Measurements from ENCODE around the gene CREB5. TPM values are rescaled to one million over a fixed set of nuclear protein-coding genes. Genes with fewer than 3 reads are reported as not detected.

The CREB5 gene
- total RNA-seq, 1 donor from 2014 or later: 0.80 TPM

GRCh38 chr7:28675429-28675828 lies 263.1 kb downstream of the CREB5 start:
- POLR2A ChIA-PET: no interaction called here
- Mint-ChIP-seq H3K27ac (no peak overlapping the region), H3K27me3 (no peaks in the 10 kb centered on the region), H3K9me3 (no peaks in the 10 kb centered on the region), H3K4me3 (no peak overlapping the region), H3K4me1 (no peaks in the 10 kb centered on the region), H3K36me3 (ENCODE audit: low read depth) (no peaks in the 10 kb centered on the region)
- CTCF ChIA-PET: no interaction called here
- no peak for DNase-seq
- TF ChIP-seq CTCF (IDR thresholded peaks at IDR 0.05): no peak
- intact Hi-C loops (cut with micrococcal nuclease): no loop called here
- no peak for ATAC-seq (ENCODE audit: low read depth)

GRCh38 chr7:28677668-28678067 lies 265.4 kb downstream of the CREB5 start:
- POLR2A ChIA-PET: no interaction called here
- Mint-ChIP-seq H3K36me3 (ENCODE audit: low read depth) (no peaks in the 10 kb centered on the region), H3K27ac (no peak overlapping the region), H3K27me3 (no peaks in the 10 kb centered on the region), H3K4me1 (no peaks in the 10 kb centered on the region), H3K4me3 (no peak overlapping the region), H3K9me3 (no peaks in the 10 kb centered on the region)
- DNase-seq: no peak
- intact Hi-C loops (cut with micrococcal nuclease): no loop called here
- TF ChIP-seq CTCF (IDR thresholded peaks at IDR 0.05): no peak
- ATAC-seq (ENCODE audit: low read depth): no peak
- CTCF ChIA-PET: no interaction called here

DNA sequence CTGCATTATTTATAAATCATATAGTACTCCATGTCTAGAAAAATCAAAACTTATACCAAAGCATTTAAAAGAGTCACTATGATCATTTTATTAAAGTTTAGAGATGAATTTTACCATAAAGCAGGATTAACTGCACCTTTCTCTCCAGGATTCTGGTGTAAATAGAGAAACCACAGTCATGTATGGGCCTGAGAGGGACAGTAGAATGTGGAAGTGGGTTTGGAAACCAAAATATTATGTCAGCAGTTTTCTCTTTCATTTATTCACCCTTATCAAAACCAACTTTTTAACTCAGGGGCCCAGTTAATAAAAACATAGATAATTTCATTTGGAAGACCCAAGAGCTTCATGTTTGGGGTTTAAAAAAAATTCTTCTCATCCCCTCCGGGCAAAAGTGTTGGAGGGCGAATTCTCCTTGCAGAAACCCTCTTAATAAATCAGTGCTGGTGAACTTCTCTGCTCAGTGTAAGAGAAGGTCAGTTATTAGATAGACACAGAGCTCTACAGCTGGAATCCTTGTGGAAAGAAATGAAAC lies 266.2 kb downstream of the CREB5 start:
- Mint-ChIP-seq H3K27ac (no peak overlapping the region), H3K9me3 (no peaks in the 10 kb centered on the region), H3K36me3 (ENCODE audit: low read depth) (no peaks in the 10 kb centered on the region), H3K4me1 (peaks cover 3% of the 10 kb centered on the region), H3K4me3 (no peak overlapping the region), H3K27me3 (no peaks in the 10 kb centered on the region)
- ChIA-PET POLR2A (no interaction called here), CTCF (no interaction called here)
- TF ChIP-seq CTCF (IDR thresholded peaks at IDR 0.05): no peak
- DNase-seq (no peak), ATAC-seq (ENCODE audit: low read depth) (no peak)
- intact Hi-C loops (cut with micrococcal nuclease): no loop called here

- ATAC-seq (ENCODE audit: low read depth): no peak
- TF ChIP-seq CTCF (IDR thresholded peaks at IDR 0.05): no peak
- ChIA-PET POLR2A (no interaction called here), CTCF (no interaction called here)
- intact Hi-C loops (cut with micrococcal nuclease): no loop called here
- no peak for DNase-seq
- Mint-ChIP-seq H3K27me3 (no peaks in the 10 kb centered on the region), H3K4me1 (peaks cover 4% of the 10 kb centered on the region), H3K9me3 (no peaks in the 10 kb centered on the region), H3K4me3 (no peak overlapping the region), H3K36me3 (ENCODE audit: low read depth) (no peaks in the 10 kb centered on the region), H3K27ac (no peak overlapping the region)
Observed at GRCh38 chr7:28681693-28682310, 269.5 kb downstream of the CREB5 start.

- H3K36me3 Mint-ChIP-seq (ENCODE audit: low read depth): no peaks in the 10 kb centered on the region
- ChIA-PET POLR2A (no interaction called here), CTCF (no interaction called here)
- no peaks in the 10 kb centered on the region for H3K27me3 Mint-ChIP-seq
- DNase-seq: no peak
- no peak overlapping the region for H3K27ac Mint-ChIP-seq
- no peak for TF ChIP-seq CTCF (IDR thresholded peaks at IDR 0.05)
- peaks cover 4% of the 10 kb centered on the region for H3K4me1 Mint-ChIP-seq
- H3K4me3 Mint-ChIP-seq: no peak overlapping the region
- no peaks in the 10 kb centered on the region for H3K9me3 Mint-ChIP-seq
- ATAC-seq (ENCODE audit: low read depth): no peak
- intact Hi-C loops (cut with micrococcal nuclease): no loop called here
Observed at GRCh38 chr7:28682801-28683200, 270.5 kb downstream of the CREB5 start.
